Measurements from ENCODE around the gene UNC80. TPM values are rescaled to one million over a fixed set of nuclear protein-coding genes. Genes with fewer than 3 reads are reported as not detected.

Gene UNC80
- polyA plus RNA-seq, 1 donor from 2014 or later, result 10.4 TPM

- Histone ChIP-seq H3K27ac (ENCODE audit: low read length) (no peak overlapping the region), H3K27me3 (ENCODE audit: insufficient read depth, low read depth, low read length) (no peaks in the 10 kb centered on the region), H3K4me2 (ENCODE audit: low read length) (no peak overlapping the region), H3K79me2 (replicated peaks; ENCODE audit: insufficient read depth, low read length) (no peaks in the 10 kb centered on the region), H4K20me1 (ENCODE audit: insufficient read depth) (no peaks in the 10 kb centered on the region), H2AFZ (ENCODE audit: low read depth, low read length) (no peak overlapping the region), H3K9me3 (ENCODE audit: low read length) (no peaks in the 10 kb centered on the region), H3F3A (ENCODE audit: insufficient read depth, low read length, poor library complexity, severe bottlenecking) (no peaks in the 10 kb centered on the region), H3K36me3 (ENCODE audit: insufficient read depth, low read length) (peaks cover 6% of the 10 kb centered on the region), H3K9me2 (ENCODE audit: insufficient read depth, low read length) (no peaks in the 10 kb centered on the region), H3K4me3 (ENCODE audit: low read length) (no peak overlapping the region), H3K9ac (ENCODE audit: low read length) (no peak overlapping the region)
- TF ChIP-seq POLR2AphosphoS5 (IDR thresholded peaks at IDR 0.05) (no peak), CTCF (IDR thresholded peaks at IDR 0.05; ENCODE audit: poor library complexity, severe bottlenecking) (no peak), SMC3 (conservative IDR thresholded peaks at IDR 0.05; ENCODE audit: poor library complexity) (no peak), TAF1 (IDR thresholded peaks at IDR 0.05; ENCODE audit: low read depth) (no peak), EZH2 (IDR thresholded peaks at IDR 0.05; ENCODE audit: borderline replicate concordance, insufficient read depth, low read length, poor library complexity, severe bottlenecking) (no peak), REST (IDR thresholded peaks at IDR 0.05; ENCODE audit: borderline replicate concordance) (no peak)
These were observed 145.6 kb downstream of the UNC80 start for GRCh38 chr2:209917154-209917771.

- Histone ChIP-seq H2AFZ (ENCODE audit: low read depth, low read length) (no peak overlapping the region), H3K79me2 (replicated peaks; ENCODE audit: insufficient read depth, low read length) (no peaks in the 10 kb centered on the region), H3K36me3 (ENCODE audit: insufficient read depth, low read length) (peaks cover 6% of the 10 kb centered on the region), H3K9ac (ENCODE audit: low read length) (no peak overlapping the region), H3K9me2 (ENCODE audit: insufficient read depth, low read length) (no peaks in the 10 kb centered on the region), H4K20me1 (ENCODE audit: insufficient read depth) (no peaks in the 10 kb centered on the region), H3K9me3 (ENCODE audit: low read length) (no peaks in the 10 kb centered on the region), H3F3A (ENCODE audit: insufficient read depth, low read length, poor library complexity, severe bottlenecking) (no peaks in the 10 kb centered on the region), H3K27ac (ENCODE audit: low read length) (no peak overlapping the region), H3K27me3 (ENCODE audit: insufficient read depth, low read depth, low read length) (no peaks in the 10 kb centered on the region), H3K4me3 (ENCODE audit: low read length) (no peak overlapping the region), H3K4me2 (ENCODE audit: low read length) (no peak overlapping the region)
- TF ChIP-seq EP300 (conservative IDR thresholded peaks at IDR 0.05; ENCODE audit: poor library complexity, severe bottlenecking) (no peak), TAF1 (IDR thresholded peaks at IDR 0.05; ENCODE audit: low read depth) (no peak), EZH2 (IDR thresholded peaks at IDR 0.05; ENCODE audit: borderline replicate concordance, insufficient read depth, low read length, poor library complexity, severe bottlenecking) (no peak), MXI1 (conservative IDR thresholded peaks at IDR 0.05; ENCODE audit: poor library complexity, severe bottlenecking) (no peak), SMC3 (conservative IDR thresholded peaks at IDR 0.05; ENCODE audit: poor library complexity) (no peak)
These were observed 146.6 kb downstream of the UNC80 start for GRCh38 chr2:209918251-209918650.
